Muscle of back (tissue), 13 donors: ENCODE results near the gene PRMT5. TPM values are rescaled to one million over a fixed set of nuclear protein-coding genes. Genes with fewer than 3 reads are reported as not detected.
A peak's percentile ranks its signal among the peaks of the same experiment; 100 is the strongest.
"Not testable (repeated sequence)": the region's sequence is repeated elsewhere in the genome, so short reads cannot be mapped to it uniquely, and the experiment has no call there.

ENCODE experiments used
- DNase-seq, 3 donors: peaks; one replicate each; pipeline versions ENCODE4 v3.0.0 to v3.0.0-alpha.2; 2013
- long read RNA-seq, 9 donors: transcript quantifications; one replicate each; lab custom pipeline, GENCODE V29; 2026
- polyA plus RNA-seq, 10 donors: library from polyadenylated mRNA; unstranded; fragments of 120-200 nt; gene quantifications; one replicate each; pipeline ENCODE4 v1.2.1, GENCODE V29; 2013; ENCODE audit not compliant: insufficient read length in 10 of 10

The PRMT5 gene
- polyA plus RNA-seq, result 10 to 100 TPM; 50.8 to 88.7 (median 68.7) TPM
- long read RNA-seq, donor 1, transcript PRMT5-202 (17 exons, 2,531 nt), result major isoform, 5 of 6 reads
- long read RNA-seq, donor 1, partial matches to known transcripts, result 0 of 6 reads
- long read RNA-seq, donor 1, other reads (novel, unspliced or antisense), result 0 of 6 reads
- long read RNA-seq, donor 2, partial matches to known transcripts, result 0 of 3 reads
- long read RNA-seq, donor 2, other reads (novel, unspliced or antisense), result 0 of 3 reads
- long read RNA-seq, donor 3, result 0 reads
- long read RNA-seq, donor 4, transcript PRMT5-202 (17 exons, 2,531 nt), result major isoform, 7 of 13 reads
- long read RNA-seq, donor 4, partial matches to known transcripts, result 6 of 13 reads
- long read RNA-seq, donor 4, other reads (novel, unspliced or antisense), result 0 of 13 reads
- long read RNA-seq, donor 5, transcript PRMT5-202 (17 exons, 2,531 nt), result major isoform, 5 of 6 reads
- long read RNA-seq, donor 5, partial matches to known transcripts, result 0 of 6 reads
- long read RNA-seq, donor 5, other reads (novel, unspliced or antisense), result 0 of 6 reads
- long read RNA-seq, donor 6, partial matches to known transcripts, result 6 of 9 reads
- long read RNA-seq, donor 6, other reads (novel, unspliced or antisense), result 0 of 9 reads
- long read RNA-seq, donor 7, transcript PRMT5-202 (17 exons, 2,531 nt), result major isoform, 6 of 6 reads
- long read RNA-seq, donor 7, partial matches to known transcripts, result 0 of 6 reads
- long read RNA-seq, donor 7, other reads (novel, unspliced or antisense), result 0 of 6 reads
- long read RNA-seq, donor 8, transcript PRMT5-202 (17 exons, 2,531 nt), result major isoform, 6 of 11 reads
- long read RNA-seq, donor 8, partial matches to known transcripts, result 5 of 11 reads
- long read RNA-seq, donor 8, other reads (novel, unspliced or antisense), result 0 of 11 reads
- long read RNA-seq, donor 9, result 0 reads

DNA sequence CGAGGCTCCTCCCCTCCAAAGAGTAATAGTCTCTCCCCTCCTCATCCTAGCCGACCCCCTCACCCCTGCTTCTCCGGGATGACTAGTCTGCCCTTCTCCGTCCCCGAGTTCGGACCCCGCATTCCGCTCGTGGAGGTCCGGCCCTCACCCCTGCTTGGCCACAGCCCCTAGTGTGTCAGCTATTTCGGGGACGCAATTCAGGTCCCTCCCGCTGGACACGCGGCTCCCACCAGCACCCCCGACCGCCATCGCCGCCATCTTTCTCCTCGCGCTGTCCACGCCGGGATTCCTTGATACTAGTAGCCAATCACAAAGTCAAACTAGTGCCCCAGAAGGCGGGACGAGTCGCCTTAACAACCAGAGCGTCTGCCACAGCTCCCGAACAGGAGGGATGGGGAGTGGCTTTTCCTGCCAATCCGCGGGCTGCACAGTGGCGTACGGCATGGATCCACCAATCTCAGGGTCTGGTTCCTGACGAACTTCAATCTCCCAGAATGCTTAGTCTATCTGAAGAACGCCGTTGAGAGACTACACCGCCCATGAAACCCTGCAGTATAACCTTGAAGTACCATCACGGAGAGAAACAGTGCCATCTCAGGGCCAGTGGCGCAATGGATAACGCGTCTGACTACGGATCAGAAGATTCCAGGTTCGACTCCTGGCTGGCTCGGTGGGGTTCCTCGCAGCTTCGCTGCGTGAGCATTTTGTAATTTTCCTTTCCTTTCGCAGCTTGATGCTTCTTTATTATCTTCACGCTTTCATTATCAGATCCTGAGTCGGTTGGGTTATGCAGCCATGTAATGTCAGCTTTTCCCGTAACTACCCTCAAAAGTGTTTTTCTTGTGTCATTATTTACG lies at the start of gene PRMT5:
TSS of gene PRMT5 (minus strand) at position 273 of the 857 bp plus-strand sequence. CDS start at position 258, 15 bp downstream.
- peak; percentile 99 to 100 (median 100) for DNase-seq

DNA sequence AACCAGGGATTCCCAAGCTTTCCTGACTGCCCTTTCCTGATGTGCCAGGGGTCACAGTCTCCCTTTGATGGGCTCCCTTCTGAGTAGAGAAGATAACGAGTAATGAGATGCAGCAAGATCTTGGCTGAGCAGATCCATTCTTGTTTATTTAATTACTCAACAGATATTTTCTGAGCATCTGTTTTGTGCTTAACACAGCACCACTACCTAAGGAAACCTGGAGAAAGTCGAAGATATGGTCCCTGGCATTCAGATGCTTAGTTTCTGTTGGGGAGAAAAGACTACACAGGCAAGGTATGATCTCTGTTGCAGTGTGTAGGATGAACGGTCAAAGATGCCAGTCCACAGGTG lies 49.3 kb upstream of the PRMT5 start:
- no peak for DNase-seq

DNA sequence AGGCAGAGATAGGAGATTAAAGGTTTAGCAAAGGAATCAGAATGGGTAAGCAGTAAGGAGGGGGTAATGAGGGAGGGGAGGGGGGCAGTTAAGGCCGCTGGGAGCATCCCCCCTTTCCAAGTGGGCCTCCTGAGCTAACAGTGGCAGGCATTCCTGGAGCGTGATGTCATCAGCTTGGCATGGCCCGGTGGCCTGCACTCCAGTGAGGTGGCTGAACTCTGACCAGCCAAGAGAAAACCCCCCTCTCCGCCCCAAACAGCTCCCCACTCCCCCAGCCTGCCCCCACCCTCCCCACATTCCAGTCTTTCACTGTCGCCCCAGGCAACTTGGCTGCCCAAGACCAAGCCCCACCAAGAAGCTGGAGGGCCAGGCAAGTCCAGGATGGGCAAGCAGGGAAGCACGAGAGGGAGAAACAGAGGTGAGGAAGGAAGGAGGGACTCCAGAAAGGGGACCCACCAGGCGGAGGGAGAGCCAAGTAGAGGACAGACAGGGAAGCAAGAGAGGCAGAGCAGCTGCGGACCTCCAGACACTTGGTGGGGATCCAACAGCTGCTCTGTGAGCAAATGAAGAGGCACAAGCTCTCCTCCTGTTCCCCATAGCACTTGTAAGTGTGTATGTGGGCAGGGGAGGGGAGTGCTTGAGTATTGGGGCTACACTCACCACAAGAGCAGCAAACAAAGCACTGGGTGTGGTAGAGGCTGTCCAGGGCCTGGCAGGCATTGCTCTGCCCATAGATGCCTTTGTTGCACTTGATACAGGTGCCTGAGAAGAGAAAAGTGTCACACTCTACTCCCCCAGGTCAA lies 48.7 kb upstream of the PRMT5 start:
- peak; percentile 80 to 89 (median 82) for DNase-seq

DNA sequence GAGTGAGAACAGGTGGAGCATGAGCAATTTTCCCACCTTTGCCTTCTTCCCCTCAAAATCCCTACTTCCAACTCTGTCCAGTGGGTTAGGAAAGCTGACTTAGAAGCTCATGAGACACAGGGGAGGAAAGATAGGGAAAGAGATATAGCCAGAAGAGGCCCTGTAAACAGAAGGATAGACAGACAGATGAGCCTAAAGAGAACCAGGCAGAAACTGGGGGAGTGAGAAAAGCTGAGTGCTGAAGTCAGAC lies 48.2 kb upstream of the PRMT5 start:
- DNase-seq, result no peak

DNA sequence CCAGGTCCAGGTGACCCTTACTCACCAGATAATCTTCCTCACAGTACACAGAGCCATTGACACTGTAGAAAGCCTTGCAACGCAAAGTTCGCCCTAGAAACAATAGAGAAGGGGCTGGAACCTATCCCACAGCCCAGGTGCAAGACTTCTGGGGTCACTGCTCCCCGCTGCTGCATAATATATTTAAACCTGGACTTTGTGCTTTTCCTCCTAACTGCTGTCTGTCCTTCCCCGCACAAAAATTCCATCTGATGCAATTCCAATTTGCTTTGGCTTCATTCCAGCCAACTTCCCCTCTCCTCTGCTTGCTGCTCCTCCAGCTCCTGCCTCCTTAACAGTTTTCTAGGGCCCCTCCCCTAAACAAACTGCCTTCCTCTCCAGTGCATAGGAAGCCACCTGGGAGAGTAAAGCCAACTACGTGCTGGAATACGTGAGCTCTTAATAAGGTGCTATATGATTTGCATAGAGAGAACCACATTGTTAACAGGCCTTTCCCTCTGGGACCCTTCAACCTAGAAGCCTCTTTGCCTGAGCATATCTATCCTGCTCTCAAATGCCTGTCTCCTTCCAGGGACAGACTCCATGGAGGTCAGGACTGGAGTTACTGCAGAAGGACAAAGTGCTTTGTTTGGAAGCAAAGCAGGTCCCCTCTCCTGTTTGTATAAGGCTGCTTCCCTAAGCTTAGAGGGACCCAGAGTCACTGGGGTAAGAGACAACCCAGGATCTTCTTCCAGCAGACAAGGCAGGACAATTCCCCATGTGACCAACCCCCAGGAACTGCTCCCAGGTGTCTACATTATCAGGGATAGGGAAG lies 47.7 kb upstream of the PRMT5 start:
- DNase-seq, result peak in 2 of 3 donors; percentile 40 to 64

DNA sequence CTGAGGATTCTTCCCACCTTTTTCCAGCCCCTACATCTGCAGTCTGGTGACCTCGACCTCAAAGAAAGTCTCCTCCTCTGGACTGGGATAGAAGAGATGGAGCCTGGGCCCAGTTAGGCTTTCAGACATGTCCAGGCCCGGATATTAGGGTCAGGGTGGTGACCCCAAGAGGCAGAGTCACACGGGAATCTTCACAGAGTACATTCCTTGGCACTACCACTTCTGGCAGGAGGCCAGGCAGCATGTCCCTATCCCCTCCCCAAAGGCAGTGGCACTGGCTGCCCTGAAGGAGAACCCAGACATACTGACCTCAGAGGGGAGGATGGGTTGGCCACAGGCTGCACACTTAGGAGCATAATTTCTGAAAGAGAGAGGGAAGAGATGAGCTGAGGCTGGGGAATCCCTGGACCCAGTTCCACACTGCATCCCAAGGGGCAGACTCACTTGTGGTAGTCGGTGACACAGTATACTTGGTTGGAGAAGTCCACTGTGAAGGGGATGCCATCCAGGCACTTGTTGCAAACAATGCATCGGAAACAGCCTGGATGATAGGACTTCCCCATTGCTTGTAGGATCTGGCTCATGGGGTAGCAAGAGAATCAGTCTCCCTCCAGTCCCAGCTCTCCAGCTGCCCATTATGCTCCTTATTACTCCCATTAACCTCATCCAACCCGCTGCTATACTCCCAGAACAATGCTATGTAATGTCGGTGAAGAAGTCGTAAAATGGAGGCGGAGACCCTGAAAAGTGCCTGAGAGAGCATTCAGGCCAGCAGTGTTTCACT lies 45.5 kb upstream of the PRMT5 start:
- no peak for DNase-seq

DNA sequence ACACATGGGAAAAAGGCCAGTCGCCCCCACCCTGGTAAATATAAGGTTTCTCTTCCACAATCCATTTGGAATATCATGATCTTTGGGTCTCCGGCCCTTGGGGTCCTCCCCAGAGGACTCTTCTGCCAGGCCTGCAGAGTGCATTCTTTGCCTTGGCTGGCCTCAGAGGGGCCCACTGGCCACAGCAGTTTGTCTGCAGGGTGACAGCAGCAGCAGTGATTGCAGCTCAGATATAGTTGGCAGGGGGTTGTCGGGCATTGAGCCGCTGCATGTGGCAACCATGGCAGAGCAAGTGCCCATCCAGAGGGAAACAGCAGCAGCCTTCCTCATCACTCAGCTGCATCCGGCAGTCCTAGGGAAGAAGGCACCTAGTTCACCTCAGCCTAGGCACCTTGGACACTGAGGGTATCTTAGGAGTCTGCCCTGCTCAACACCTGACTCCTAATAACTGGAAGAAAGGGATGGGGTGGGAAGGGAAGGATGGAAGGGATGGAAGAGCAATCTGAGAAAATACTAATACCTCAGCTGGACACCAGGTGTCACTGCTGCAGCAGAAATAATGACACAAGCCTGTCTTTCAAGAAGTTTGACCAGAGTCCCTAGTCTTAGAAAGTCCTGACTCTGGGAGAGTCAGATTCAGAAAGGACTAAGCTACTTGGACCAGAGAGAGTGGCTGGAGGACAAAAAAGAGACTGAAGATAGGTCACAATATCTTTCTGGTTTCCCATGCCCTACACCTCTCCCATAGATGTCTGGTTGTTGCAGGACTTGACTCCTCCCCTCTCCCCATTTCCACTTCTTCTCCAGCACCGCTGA lies 44.2 kb upstream of the PRMT5 start:
- DNase-seq, result peak in 2 of 3 donors; percentile 57 to 81

DNA sequence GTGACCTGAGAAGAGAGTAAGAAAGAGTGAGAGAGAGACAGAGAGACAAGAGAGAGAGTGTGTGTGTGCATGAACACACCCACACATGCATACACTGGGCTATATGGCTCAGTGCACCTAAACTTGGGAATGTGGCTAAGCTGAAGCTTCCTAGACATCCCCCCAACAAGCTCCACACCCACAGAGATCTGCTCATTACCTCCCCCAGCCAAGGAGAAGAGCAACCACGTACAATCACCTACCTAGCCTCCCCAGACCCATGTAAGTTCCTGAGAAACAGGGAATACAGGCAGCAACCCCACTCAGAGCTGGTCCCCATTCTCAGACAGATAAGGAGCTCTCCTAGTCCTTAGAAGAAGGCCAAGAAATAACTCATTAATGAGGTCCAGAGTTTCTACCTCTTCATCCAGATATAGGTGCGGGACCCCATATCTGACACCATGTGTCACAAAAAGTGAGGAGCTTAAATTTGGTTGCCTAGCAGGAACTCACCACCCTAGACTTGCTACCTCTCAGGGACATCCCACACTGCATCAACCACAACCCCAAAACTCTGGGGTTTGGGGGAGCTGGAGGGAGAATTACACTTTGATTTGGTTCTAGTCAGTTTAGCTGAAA lies 43.2 kb upstream of the PRMT5 start:
- no peak for DNase-seq

DNA sequence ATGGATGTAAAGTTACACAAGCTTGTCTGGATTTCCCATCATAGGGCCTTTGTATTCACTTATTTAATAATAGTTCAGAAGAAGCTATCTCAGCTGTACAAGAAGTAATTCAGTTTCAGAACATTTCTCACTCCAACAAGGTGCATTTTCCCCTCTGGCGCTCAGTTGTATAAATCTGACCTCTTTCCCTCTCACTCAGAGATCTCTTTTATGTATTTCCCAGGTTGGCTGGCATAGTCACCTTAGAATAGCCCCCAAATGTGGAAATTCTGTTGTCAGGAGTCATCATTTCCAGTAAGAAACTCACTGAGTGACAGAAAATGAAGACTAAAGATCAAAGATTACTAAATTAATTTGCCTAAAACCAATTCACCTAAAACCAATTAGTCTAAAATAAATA lies 42.0 kb upstream of the PRMT5 start:
- DNase-seq, result no peak

DNA sequence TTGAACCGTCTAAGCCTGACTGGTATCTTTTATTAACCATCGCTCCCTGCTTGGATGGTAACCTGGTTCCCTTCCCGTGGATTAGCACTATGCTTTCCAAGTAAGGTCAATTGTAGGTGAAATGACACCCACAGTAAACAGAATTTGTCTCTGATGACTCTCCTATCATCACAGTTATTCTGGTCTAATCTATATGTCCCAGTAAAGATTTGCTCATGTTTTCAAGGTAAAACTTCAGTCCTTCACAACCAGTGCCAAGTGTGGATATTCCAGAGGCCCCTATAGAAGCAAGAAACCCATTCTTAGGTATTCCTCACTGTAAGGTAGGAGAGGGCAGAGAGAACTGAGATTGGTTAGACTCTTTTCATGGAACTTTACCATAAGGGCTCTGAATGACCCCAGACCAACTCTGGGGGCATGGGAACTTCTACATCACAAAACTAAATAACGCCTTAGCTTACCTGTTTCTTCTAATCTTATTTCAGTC lies 37.6 kb upstream of the PRMT5 start:
- no peak for DNase-seq

DNA sequence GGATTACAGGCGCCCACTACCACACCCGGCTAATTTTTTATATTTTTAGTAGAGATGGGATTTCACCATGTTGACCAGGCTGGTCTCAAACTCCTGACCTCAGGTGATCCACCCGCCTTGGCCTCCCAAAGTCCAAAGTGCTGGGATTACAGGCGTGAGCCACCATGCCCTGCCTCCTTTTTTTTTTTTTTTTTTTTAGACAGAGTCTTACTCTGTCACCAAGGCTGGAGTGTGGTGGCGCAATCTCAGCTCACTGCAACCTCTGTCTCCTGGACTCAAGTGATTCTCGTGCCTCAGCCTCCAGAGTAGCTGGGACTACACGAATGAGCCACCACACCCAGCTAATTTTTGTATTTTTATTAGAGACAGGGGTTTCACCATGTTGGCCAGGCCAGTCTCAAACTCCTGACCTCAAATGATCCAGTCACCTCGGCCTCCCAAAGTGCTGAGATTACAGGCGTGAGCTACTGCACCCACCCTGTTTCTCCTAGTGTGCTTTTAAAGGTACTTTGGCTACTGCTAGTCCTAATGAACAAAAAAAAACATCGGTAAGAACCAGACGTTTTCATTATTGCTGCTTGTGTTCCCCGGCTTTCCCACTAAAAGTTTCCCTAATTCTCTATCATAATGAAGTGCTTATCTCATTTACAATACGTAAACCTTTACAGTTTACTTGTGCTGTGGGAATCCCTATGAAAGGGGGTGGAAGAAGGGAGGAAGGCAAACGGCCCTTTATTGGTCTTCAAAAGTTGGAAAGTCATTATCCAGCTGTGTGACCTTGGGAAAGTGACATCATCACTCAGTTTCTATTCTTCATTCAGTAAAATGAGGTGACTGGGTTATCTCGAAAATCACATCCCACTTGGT lies 37.0 kb upstream of the PRMT5 start:
- not testable (repeated sequence) for DNase-seq

DNA sequence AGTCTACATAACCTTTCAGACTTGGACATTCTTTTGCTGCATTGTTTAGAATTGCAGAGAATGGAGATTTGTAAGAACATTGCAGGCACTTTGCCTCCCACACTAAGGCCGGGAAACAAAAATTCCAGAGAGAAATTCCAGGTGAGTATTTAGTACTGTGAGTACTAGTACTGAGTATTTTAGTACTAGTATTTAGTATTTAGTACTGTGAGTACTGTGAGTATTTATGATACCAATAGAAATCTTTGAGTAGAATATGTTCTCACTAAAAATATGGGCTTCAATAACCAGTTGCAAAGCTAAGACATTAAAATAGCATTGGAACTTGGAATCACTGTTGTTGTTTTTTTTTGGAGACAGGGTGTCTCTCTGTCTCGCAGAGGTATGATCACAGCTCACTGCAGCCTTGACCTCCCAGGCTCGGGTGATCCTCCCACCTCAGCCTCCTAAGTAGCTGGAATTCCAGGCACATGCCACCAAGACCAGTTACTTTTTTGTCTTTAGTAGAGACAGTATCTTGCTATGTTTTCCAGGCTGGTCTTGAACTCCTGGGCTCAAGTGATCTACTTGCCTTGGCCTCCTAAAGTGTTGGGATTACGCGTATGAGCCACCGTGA lies 33.0 kb upstream of the PRMT5 start:
- no peak for DNase-seq

DNA sequence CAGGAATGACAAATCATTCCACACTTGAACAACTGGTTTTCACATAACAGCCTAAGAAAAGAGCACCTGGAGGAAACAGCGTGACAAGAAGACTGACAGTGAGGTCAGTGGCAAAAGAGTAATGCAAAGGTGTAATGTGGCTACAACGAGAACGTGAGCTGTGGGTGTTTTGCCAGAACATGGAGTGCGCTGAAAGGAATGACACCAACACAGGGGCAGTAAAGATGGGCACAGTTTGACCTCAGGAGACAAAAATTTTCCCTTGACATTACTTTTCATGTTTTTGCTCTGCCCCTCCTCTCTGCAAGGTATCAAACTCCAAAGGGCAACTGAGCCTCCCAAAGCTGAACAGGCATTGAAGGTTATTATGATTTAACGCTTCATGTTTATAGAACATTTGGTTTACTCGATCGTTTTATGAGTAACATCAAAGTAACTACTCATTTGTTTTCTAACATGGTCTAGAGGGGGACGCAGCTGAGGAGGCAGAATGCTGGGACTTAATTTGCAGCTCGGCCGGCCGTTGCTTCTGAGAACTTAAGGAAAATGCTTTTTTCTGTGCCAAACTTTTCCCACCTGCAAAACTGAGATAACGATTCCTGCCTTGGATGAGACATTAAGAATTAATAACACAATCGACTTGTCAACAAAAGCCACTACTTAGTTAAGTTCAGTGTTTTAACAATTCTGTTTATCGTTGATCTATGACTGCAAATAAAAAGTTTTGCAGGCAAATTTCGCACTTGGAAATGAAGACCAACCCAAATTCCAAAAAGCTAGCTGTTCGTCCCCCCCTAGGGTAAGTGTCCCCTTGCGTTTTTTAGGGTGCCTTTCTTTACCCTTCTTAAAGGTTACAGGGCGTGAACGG lies 26.8 kb upstream of the PRMT5 start:
- peak in 1 of 3 donors; percentile 12 for DNase-seq

DNA sequence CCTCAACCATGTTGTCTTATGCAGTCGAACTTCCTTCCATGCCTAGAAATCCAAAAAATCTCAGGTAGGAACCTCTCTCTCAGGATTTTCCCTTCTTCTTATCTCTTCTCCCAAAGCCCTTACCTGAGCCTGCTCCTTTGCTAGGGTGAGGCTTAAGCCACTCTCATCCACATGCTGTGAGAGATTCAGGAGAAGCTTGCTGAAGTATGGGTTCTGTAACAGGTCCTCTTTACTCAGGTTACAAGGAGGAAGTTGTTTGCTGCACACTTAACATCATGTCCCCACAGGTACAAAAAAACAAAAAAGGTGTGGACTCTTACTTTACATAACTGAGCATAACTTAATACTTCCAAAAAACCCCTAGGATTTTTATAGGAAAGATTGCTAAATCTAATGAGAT lies 23.2 kb upstream of the PRMT5 start:
- no peak for DNase-seq

DNA sequence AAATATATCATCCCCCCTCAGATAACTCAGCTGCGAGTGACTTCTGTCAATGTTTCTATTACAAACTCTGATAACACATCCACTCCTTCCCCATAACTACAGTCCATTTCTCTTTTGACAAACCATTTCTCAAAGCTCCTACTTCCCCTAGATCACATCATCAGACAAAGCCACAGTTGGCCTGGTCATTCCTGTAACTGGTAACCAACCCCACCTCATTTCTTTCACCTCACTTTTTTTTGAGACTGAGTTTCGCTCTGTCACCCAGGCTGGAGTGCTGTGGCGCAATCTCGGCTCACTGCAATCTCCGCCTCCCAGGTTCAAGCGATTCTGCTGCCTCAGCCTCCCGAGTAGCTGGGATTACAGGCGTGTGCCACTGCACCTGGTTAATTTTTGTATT lies 22.6 kb upstream of the PRMT5 start:
- not testable (repeated sequence) for DNase-seq
